ENCODE measurements around the gene HSPG2. TPM values are rescaled to one million over a fixed set of nuclear protein-coding genes. Genes with fewer than 3 reads are reported as not detected.

HSPG2 gene
- polyA plus RNA-seq, 1 donor from 2014 or later: 0.79 TPM

DNA sequence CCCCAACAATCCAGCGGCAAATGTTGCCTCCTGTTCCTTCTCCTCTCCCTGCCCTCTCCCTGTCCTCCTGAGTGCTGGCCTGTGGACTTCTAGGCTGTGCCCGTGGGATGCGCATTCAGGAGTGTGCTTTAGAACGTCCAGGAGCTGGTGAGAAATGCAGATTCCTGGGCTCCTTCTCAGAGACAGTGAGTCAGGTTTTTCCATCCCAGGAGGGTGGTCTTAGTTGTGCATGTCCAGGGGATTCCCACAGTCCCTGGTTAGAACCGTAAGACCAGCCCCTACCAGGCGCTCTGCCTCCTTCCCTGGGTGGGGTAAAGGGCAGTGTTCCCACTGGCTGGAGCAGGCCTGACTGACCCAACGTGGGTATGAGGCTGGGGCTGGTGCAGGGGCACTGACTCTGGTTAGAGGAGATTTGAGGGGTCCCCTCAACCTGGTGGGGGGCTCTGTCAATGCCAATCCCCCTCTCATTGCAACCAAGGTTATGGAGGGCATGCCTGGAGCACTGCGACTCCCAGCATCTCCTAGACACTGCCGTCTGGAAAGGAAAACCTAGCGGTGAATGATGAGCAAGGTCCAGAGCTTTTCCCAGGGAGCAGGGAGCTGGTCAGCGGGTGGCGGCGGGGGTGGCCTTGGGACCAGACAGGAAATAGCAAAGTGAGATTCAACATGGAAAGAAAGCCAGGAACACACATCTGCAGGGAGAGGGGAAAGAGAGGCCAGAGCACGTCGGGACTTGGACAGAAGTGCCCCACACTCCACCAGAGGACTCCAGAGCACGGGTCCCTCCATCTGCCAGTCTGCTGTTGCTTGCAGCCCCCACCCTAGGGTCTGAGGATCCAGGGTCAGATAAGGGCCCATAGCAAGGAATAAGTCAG, 38.5 kb downstream of the HSPG2 start:
- Histone ChIP-seq H3F3A (ENCODE audit: insufficient read depth, low read length, poor library complexity, severe bottlenecking) (no peaks in the 10 kb centered on the region), H4K20me1 (ENCODE audit: insufficient read depth) (no peaks in the 10 kb centered on the region), H3K4me2 (ENCODE audit: low read length) (no peak overlapping the region), H3K36me3 (ENCODE audit: insufficient read depth, low read length) (no peaks in the 10 kb centered on the region), H3K9me2 (ENCODE audit: insufficient read depth, low read length) (no peaks in the 10 kb centered on the region), H3K27ac (ENCODE audit: low read length) (no peak overlapping the region), H3K27me3 (ENCODE audit: insufficient read depth, low read depth, low read length) (no peaks in the 10 kb centered on the region), H2AFZ (ENCODE audit: low read depth, low read length) (no peak overlapping the region), H3K79me2 (replicated peaks; ENCODE audit: insufficient read depth, low read length) (no peaks in the 10 kb centered on the region), H3K4me3 (ENCODE audit: low read length) (no peak overlapping the region), H3K9ac (ENCODE audit: low read length) (no peak overlapping the region), H3K9me3 (ENCODE audit: low read length) (no peaks in the 10 kb centered on the region)
- TF ChIP-seq RAD21 (conservative IDR thresholded peaks at IDR 0.05) (no peak), SMC3 (conservative IDR thresholded peaks at IDR 0.05; ENCODE audit: poor library complexity) (no peak), EZH2 (IDR thresholded peaks at IDR 0.05; ENCODE audit: borderline replicate concordance, insufficient read depth, low read length, poor library complexity, severe bottlenecking) (no peak), POLR2AphosphoS5 (IDR thresholded peaks at IDR 0.05) (no peak)
- TF ChIP-seq, protein P1, sequence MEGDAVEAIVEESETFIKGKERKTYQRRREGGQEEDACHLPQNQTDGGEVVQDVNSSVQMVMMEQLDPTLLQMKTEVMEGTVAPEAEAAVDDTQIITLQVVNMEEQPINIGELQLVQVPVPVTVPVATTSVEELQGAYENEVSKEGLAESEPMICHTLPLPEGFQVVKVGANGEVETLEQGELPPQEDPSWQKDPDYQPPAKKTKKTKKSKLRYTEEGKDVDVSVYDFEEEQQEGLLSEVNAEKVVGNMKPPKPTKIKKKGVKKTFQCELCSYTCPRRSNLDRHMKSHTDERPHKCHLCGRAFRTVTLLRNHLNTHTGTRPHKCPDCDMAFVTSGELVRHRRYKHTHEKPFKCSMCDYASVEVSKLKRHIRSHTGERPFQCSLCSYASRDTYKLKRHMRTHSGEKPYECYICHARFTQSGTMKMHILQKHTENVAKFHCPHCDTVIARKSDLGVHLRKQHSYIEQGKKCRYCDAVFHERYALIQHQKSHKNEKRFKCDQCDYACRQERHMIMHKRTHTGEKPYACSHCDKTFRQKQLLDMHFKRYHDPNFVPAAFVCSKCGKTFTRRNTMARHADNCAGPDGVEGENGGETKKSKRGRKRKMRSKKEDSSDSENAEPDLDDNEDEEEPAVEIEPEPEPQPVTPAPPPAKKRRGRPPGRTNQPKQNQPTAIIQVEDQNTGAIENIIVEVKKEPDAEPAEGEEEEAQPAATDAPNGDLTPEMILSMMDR (IDR thresholded peaks at IDR 0.05; ENCODE audit: poor library complexity, severe bottlenecking): no peak

DNA sequence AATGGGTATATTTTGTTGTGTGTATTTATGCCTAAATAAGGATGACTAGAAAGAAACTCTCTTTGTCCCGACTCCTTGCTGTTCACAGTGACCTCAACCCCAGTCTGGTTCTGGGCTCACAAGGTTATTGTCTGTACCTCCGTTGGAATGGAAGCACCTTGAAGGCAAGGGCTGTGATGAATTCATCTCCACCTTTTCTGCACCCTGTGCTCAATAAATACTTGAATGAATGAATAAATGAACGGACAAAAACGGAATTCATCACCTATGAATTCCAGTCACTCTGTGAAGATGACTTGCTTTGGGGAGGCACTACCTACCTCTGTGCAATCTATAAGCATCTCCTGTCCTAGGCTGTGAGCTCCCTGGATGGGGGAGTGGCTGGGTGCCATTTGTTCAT, 39.3 kb downstream of the HSPG2 start:
- H2AFZ ChIP-seq (ENCODE audit: low read depth, low read length): no peak overlapping the region
- H3K4me3 ChIP-seq (ENCODE audit: low read length): no peak overlapping the region
- H3K9ac ChIP-seq (ENCODE audit: low read length): no peak overlapping the region
- H3K36me3 ChIP-seq (ENCODE audit: insufficient read depth, low read length): no peaks in the 10 kb centered on the region
- no peaks in the 10 kb centered on the region for H3K9me2 ChIP-seq (ENCODE audit: insufficient read depth, low read length)
- H3F3A ChIP-seq (ENCODE audit: insufficient read depth, low read length, poor library complexity, severe bottlenecking): no peaks in the 10 kb centered on the region
- H3K9me3 ChIP-seq (ENCODE audit: low read length): no peaks in the 10 kb centered on the region
- H4K20me1 ChIP-seq (ENCODE audit: insufficient read depth): no peaks in the 10 kb centered on the region
- H3K79me2 ChIP-seq (replicated peaks; ENCODE audit: insufficient read depth, low read length): no peaks in the 10 kb centered on the region
- H3K27me3 ChIP-seq (ENCODE audit: insufficient read depth, low read depth, low read length): no peaks in the 10 kb centered on the region
- no peak overlapping the region for H3K4me2 ChIP-seq (ENCODE audit: low read length)
- H3K27ac ChIP-seq (ENCODE audit: low read length): no peak overlapping the region
- TF ChIP-seq, protein P1 (IDR thresholded peaks at IDR 0.05; ENCODE audit: poor library complexity, severe bottlenecking): no peak
- no peak for TF ChIP-seq RAD21 (conservative IDR thresholded peaks at IDR 0.05)
- TF ChIP-seq, protein P2, sequence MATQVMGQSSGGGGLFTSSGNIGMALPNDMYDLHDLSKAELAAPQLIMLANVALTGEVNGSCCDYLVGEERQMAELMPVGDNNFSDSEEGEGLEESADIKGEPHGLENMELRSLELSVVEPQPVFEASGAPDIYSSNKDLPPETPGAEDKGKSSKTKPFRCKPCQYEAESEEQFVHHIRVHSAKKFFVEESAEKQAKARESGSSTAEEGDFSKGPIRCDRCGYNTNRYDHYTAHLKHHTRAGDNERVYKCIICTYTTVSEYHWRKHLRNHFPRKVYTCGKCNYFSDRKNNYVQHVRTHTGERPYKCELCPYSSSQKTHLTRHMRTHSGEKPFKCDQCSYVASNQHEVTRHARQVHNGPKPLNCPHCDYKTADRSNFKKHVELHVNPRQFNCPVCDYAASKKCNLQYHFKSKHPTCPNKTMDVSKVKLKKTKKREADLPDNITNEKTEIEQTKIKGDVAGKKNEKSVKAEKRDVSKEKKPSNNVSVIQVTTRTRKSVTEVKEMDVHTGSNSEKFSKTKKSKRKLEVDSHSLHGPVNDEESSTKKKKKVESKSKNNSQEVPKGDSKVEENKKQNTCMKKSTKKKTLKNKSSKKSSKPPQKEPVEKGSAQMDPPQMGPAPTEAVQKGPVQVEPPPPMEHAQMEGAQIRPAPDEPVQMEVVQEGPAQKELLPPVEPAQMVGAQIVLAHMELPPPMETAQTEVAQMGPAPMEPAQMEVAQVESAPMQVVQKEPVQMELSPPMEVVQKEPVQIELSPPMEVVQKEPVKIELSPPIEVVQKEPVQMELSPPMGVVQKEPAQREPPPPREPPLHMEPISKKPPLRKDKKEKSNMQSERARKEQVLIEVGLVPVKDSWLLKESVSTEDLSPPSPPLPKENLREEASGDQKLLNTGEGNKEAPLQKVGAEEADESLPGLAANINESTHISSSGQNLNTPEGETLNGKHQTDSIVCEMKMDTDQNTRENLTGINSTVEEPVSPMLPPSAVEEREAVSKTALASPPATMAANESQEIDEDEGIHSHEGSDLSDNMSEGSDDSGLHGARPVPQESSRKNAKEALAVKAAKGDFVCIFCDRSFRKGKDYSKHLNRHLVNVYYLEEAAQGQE (IDR thresholded peaks at IDR 0.05; ENCODE audit: borderline replicate concordance): no peak

Data from neural cell (in vitro differentiated cells).